Endothelial cell of umbilical vein (primary cell): ENCODE measurements around the gene JAM2.

Experiments used
- CTCF ChIP-seq, 2 donors: IDR thresholded peaks; 1 replicate in 1 of 2; 2 replicates in 1 of 2; pipeline ENCODE4 v1.5.1; 2011; ENCODE audit warnings: low read length in 2 of 2, mild to moderate bottlenecking in 2 of 2, moderate library complexity in 2 of 2, control low read depth in 1 of 2, inconsistent platforms in 1 of 2, low read depth in 1 of 2; ENCODE audit not compliant: insufficient read depth in 1 of 2; ENCODE audit errors: extremely low read depth in 1 of 2
- EZH2 ChIP-seq: IDR thresholded peaks from 2 replicates; pipeline ENCODE4 v1.6.1; 2012; ENCODE audit warnings: borderline replicate concordance, low read depth, mild to moderate bottlenecking, moderate library complexity, low read length, inconsistent platforms; ENCODE audit not compliant: severe bottlenecking
- GATA2 ChIP-seq: IDR thresholded peaks from 2 replicates; pipeline ENCODE4 v1.7.0; 2011; ENCODE audit warnings: low read depth, mild to moderate bottlenecking, moderate library complexity, mixed read lengths, low read length; ENCODE audit not compliant: insufficient read length, insufficient read depth
- MYC ChIP-seq: IDR thresholded peaks from one replicate; pipeline ENCODE4 v1.6.1; 2011; ENCODE audit warnings: mild to moderate bottlenecking, low read depth, low read length
- POLR2A ChIP-seq: IDR thresholded peaks from 2 replicates; pipeline ENCODE4 v1.6.1; 2012; ENCODE audit warnings: low read depth, mild to moderate bottlenecking, control low read depth, low read length
- POLR2AphosphoS5 ChIP-seq: IDR thresholded peaks from 2 replicates; pipeline ENCODE4 v1.6.1; 2012; ENCODE audit warnings: low read depth, mild to moderate bottlenecking, control low read depth, low read length, moderate library complexity; ENCODE audit not compliant: insufficient read depth

- TF ChIP-seq CTCF (IDR thresholded peaks at IDR 0.05; ENCODE audit: extremely low read depth in 1 of 2, insufficient read depth in 1 of 2, low read depth in 1 of 2, low read length in 2 of 2) (no peak), POLR2A (no peak), POLR2AphosphoS5 (no peak), MYC (no peak), EZH2 (no peak), GATA2 (no peak)
Measured at GRCh38 chr21:25757531-25757930, 118.5 kb downstream of the JAM2 start.
